ENCODE results near the gene CASD1.
A peak's percentile ranks its signal among the peaks of the same experiment; 100 is the strongest.

Gene CASD1

GRCh38 chr7:94509264-94509886 is at the start of gene CASD1:
CASD1 (plus strand) TSS chr7:94509809; CDS start chr7:94510085, 276 bp downstream.
- peak; percentile 81 for DNase-seq

GRCh38 chr7:94466516-94466915 is 43.1 kb upstream of the CASD1 start:
- no peak for DNase-seq

- no peak for DNase-seq
These were observed 38.0 kb upstream of the CASD1 start for GRCh38 chr7:94471604-94472003.

- no peak for DNase-seq
These were observed 37.0 kb upstream of the CASD1 start for GRCh38 chr7:94472608-94473007.

- no peak for DNase-seq
These were observed 33.3 kb upstream of the CASD1 start for GRCh38 chr7:94476251-94476840.

- no peak for DNase-seq
These were observed 31.7 kb upstream of the CASD1 start for GRCh38 chr7:94477878-94478277.

- DNase-seq: no peak
These were observed 30.9 kb upstream of the CASD1 start for GRCh38 chr7:94478648-94479214.

- DNase-seq: no peak
These were observed 28.3 kb upstream of the CASD1 start for GRCh38 chr7:94481279-94481678.

- DNase-seq: no peak
These were observed 26.8 kb upstream of the CASD1 start for GRCh38 chr7:94482796-94483195.

- no peak for DNase-seq
These were observed 25.8 kb upstream of the CASD1 start for GRCh38 chr7:94483843-94484242.

GRCh38 chr7:94486216-94486615 is 23.4 kb upstream of the CASD1 start:
- DNase-seq: no peak

GRCh38 chr7:94491410-94491809 is 18.2 kb upstream of the CASD1 start:
- DNase-seq: no peak

GRCh38 chr7:94492601-94493000 is 17.0 kb upstream of the CASD1 start:
- no peak for DNase-seq

- no peak for DNase-seq
These were observed 11.5 kb upstream of the CASD1 start for GRCh38 chr7:94497874-94498670.

- DNase-seq: no peak
These were observed 10.7 kb upstream of the CASD1 start for GRCh38 chr7:94498918-94499317.

GRCh38 chr7:94507462-94507861 is 2.1 kb upstream of the CASD1 start:
- no peak for DNase-seq

GRCh38 chr7:94507962-94508361 is 1.6 kb upstream of the CASD1 start:
- DNase-seq: no peak

GRCh38 chr7:94509887-94510581 is 425 bp downstream of the CASD1 start:
- DNase-seq: peak; percentile 82

- DNase-seq: peak; percentile 41
These were observed 1.2 kb downstream of the CASD1 start for GRCh38 chr7:94510582-94511496.

- DNase-seq: no peak
These were observed 2.1 kb downstream of the CASD1 start for GRCh38 chr7:94511718-94512117.

GRCh38 chr7:94512735-94513564 is 3.3 kb downstream of the CASD1 start:
- no peak for DNase-seq
